ENCODE results near the gene MNT.

DNA sequence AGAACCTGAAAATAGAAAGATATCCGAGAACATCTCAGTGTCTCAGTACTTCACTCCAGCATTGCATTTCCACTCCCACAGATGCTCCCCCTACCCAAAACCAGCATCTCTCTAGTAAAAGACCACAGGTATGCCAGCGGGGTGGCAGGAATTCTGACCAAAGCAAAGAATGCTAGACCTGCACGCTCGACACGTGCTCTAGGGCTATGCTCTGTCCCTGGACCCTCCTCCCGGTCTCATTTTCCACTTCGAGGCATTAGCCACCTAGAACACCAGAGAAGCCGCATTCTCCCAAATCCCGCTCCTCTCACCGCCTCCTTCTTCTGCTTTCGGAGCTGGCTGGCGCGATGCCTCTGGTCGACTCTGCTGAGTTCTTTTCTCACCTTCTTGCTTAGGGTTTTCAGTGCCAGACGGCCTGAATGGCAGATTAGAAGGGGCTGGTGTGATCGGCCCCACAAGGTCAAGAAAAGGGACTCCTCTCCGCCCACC lies 65.1 kb downstream of the MNT start:
- TF ChIP-seq, protein P1, sequence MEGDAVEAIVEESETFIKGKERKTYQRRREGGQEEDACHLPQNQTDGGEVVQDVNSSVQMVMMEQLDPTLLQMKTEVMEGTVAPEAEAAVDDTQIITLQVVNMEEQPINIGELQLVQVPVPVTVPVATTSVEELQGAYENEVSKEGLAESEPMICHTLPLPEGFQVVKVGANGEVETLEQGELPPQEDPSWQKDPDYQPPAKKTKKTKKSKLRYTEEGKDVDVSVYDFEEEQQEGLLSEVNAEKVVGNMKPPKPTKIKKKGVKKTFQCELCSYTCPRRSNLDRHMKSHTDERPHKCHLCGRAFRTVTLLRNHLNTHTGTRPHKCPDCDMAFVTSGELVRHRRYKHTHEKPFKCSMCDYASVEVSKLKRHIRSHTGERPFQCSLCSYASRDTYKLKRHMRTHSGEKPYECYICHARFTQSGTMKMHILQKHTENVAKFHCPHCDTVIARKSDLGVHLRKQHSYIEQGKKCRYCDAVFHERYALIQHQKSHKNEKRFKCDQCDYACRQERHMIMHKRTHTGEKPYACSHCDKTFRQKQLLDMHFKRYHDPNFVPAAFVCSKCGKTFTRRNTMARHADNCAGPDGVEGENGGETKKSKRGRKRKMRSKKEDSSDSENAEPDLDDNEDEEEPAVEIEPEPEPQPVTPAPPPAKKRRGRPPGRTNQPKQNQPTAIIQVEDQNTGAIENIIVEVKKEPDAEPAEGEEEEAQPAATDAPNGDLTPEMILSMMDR (IDR thresholded peaks at IDR 0.05), result no peak
- no peak for TF ChIP-seq POLR2A (IDR thresholded peaks at IDR 0.05)
